ENCODE results near the gene ALK. TPM values are rescaled to one million over a fixed set of nuclear protein-coding genes. Genes with fewer than 3 reads are reported as not detected.

Gene ALK
- total and polyA plus RNA-seq, 2 donors (not counting 1 experiment from before 2014, with no cell fraction given), result under 0.01 to 0.02 TPM

DNA sequence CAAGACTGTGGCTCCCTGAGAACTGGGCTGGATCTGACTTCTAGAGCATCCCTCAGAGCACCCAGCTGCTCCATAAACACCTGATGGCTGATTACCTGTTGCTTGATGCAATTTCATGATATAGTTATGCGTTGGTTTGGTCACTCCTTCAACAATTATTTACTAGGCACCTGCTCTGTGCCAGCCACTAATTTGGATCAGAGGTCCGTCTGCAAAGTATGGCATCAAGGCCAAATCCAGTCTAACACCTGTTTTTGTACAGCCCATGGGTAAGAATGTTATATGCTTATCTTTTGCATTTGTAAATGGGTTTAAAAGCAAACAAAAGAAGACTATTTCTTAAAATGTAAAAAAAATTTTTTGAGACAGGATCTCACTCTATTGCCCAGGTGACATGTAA, 348.2 kb downstream of the ALK start:
- Histone ChIP-seq H3K36me3 (ENCODE audit: control insufficient read depth, insufficient read depth, low read length) (no peaks in the 10 kb centered on the region), H3K9me3 (ENCODE audit: control insufficient read depth, insufficient read depth, low read depth, low read length) (no peaks in the 10 kb centered on the region), H3K9ac (ENCODE audit: insufficient read depth, low read length) (no peak overlapping the region), H2AFZ (ENCODE audit: low read length) (no peak overlapping the region), H3K79me2 (ENCODE audit: control insufficient read depth, insufficient read depth, low read length) (no peaks in the 10 kb centered on the region), H3K4me2 (ENCODE audit: extremely low read depth, insufficient read depth, low read length) (no peak overlapping the region), H3K27me3 (ENCODE audit: control insufficient read depth, insufficient read depth, low read length) (no peaks in the 10 kb centered on the region), H3K4me1 (ENCODE audit: control insufficient read depth, extremely low read depth, insufficient read depth, low read length) (no peaks in the 10 kb centered on the region), H3K4me3 (replicated peaks in 1 of 4; ENCODE audit: control extremely low read depth in 1 of 4, insufficient read depth in 1 of 4, low read depth in 3 of 4, low read length in 4 of 4) (no peak overlapping the region), H4K20me1 (ENCODE audit: control insufficient read depth, extremely low read depth, insufficient read depth, low read length) (no peaks in the 10 kb centered on the region), H3K27ac (ENCODE audit: insufficient read depth, low read length) (no peak overlapping the region)
- TF ChIP-seq CTCF (conservative IDR thresholded peaks at IDR 0.05 in 1 of 2, IDR thresholded peaks at IDR 0.05 in 1 of 2; ENCODE audit: low read depth in 1 of 2, low read length in 2 of 2), result no peak
- no peak for TF ChIP-seq EZH2 (IDR thresholded peaks at IDR 0.05; ENCODE audit: low read length, missing control alignments)
- no peak for DNase-seq (ENCODE audit: low read depth in 2 of 2)

GRCh38 chr2:29570539-29570938, 350.8 kb downstream of the ALK start:
- no peak for DNase-seq (ENCODE audit: low read depth in 2 of 2)
- Histone ChIP-seq H3K9me3 (ENCODE audit: control insufficient read depth, insufficient read depth, low read depth, low read length) (no peaks in the 10 kb centered on the region), H2AFZ (ENCODE audit: low read length) (no peak overlapping the region), H3K27me3 (ENCODE audit: control insufficient read depth, insufficient read depth, low read length) (no peaks in the 10 kb centered on the region), H3K4me2 (ENCODE audit: extremely low read depth, insufficient read depth, low read length) (no peak overlapping the region), H3K4me3 (replicated peaks in 1 of 4; ENCODE audit: control extremely low read depth in 1 of 4, insufficient read depth in 1 of 4, low read depth in 3 of 4, low read length in 4 of 4) (no peak overlapping the region), H3K9ac (ENCODE audit: insufficient read depth, low read length) (no peak overlapping the region), H3K27ac (ENCODE audit: insufficient read depth, low read length) (no peak overlapping the region), H3K36me3 (ENCODE audit: control insufficient read depth, insufficient read depth, low read length) (no peaks in the 10 kb centered on the region), H3K79me2 (ENCODE audit: control insufficient read depth, insufficient read depth, low read length) (no peaks in the 10 kb centered on the region), H4K20me1 (ENCODE audit: control insufficient read depth, extremely low read depth, insufficient read depth, low read length) (no peaks in the 10 kb centered on the region), H3K4me1 (ENCODE audit: control insufficient read depth, extremely low read depth, insufficient read depth, low read length) (no peaks in the 10 kb centered on the region)
- no peak for TF ChIP-seq CTCF (conservative IDR thresholded peaks at IDR 0.05 in 1 of 2, IDR thresholded peaks at IDR 0.05 in 1 of 2; ENCODE audit: low read depth in 1 of 2, low read length in 2 of 2)
- no peak for TF ChIP-seq EZH2 (IDR thresholded peaks at IDR 0.05; ENCODE audit: low read length, missing control alignments)

DNA sequence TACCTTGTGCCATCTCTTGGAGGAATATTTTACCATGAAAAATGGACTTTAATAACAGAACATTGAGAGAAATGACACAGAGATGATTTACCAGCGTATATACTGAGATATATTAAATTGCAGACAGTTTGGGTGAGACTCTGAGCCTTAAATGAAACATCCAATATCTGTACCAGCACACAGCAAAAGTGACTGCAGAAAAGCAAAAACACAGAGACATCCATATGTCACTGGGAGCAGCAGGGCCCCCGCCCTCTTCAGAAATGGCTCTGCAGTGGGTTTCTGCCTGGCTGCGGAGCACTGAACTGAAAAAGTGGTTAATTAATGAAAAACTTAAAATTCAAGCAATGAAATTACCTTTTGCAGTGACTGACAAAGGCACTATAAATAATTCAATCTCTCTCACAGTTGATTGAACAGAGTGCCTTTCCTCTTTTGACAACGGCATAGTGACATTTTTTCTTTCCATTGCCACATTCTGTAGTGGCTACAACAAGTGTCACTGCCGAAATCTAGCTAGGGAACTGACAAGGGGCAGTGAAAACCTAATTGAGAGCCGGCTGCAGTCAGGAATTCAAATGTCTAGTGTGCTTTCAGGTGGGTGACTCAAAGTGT, 353.4 kb downstream of the ALK start:
- no peaks in the 10 kb centered on the region for H3K79me2 ChIP-seq (ENCODE audit: control insufficient read depth, insufficient read depth, low read length)
- no peaks in the 10 kb centered on the region for H3K27me3 ChIP-seq (ENCODE audit: control insufficient read depth, insufficient read depth, low read length)
- no peak overlapping the region for H3K4me3 ChIP-seq (replicated peaks in 1 of 4; ENCODE audit: control extremely low read depth in 1 of 4, insufficient read depth in 1 of 4, low read depth in 3 of 4, low read length in 4 of 4)
- no peak overlapping the region for H3K9ac ChIP-seq (ENCODE audit: insufficient read depth, low read length)
- DNase-seq (ENCODE audit: low read depth in 2 of 2), result no peak
- H3K9me3 ChIP-seq (ENCODE audit: control insufficient read depth, insufficient read depth, low read depth, low read length), result no peaks in the 10 kb centered on the region
- TF ChIP-seq CTCF (conservative IDR thresholded peaks at IDR 0.05 in 1 of 2, IDR thresholded peaks at IDR 0.05 in 1 of 2; ENCODE audit: low read depth in 1 of 2, low read length in 2 of 2) (no peak), EZH2 (IDR thresholded peaks at IDR 0.05; ENCODE audit: low read length, missing control alignments) (no peak)
- no peaks in the 10 kb centered on the region for H4K20me1 ChIP-seq (ENCODE audit: control insufficient read depth, extremely low read depth, insufficient read depth, low read length)
- H3K27ac ChIP-seq (ENCODE audit: insufficient read depth, low read length), result no peak overlapping the region
- H3K4me1 ChIP-seq (ENCODE audit: control insufficient read depth, extremely low read depth, insufficient read depth, low read length), result no peaks in the 10 kb centered on the region
- H3K4me2 ChIP-seq (ENCODE audit: extremely low read depth, insufficient read depth, low read length), result no peak overlapping the region
- H3K36me3 ChIP-seq (ENCODE audit: control insufficient read depth, insufficient read depth, low read length), result no peaks in the 10 kb centered on the region
- H2AFZ ChIP-seq (ENCODE audit: low read length), result no peak overlapping the region
